ENCODE data around the gene DSC3.
"Not testable (repeated sequence)": the region's sequence is repeated elsewhere in the genome, so short reads cannot be mapped to it uniquely, and the experiment has no call there.

Gene DSC3

DNA sequence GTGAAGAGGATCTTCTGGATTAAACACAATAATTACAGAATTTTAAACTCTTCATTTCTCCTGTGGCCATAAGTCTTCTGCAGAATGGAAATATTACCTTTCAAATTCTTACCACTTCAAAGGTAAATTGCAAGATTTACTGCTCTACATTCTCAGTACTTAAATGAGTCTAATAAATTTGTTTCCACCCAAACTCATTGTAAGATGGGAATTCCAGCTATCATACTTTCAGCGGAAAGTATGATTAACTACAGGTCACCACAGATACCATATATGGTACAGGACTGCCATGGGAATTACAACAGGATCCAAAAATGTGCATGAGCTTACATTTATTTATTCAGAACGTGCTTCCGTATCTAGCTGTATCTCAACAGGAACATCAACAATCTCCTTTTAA, 3.1 kb downstream of the DSC3 start:
- Histone ChIP-seq H3K9me3 (ENCODE audit: insufficient read depth, low read length, severe bottlenecking) (peaks cover 5% of the 10 kb centered on the region), H3K4me1 (ENCODE audit: insufficient read depth, low read length) (no peaks in the 10 kb centered on the region), H4K20me1 (ENCODE audit: insufficient read depth, low read length) (no peaks in the 10 kb centered on the region), H3K4me2 (ENCODE audit: insufficient read depth, low read length) (no peak overlapping the region), H3K27me3 (ENCODE audit: insufficient read depth, low read length, poor library complexity) (no peaks in the 10 kb centered on the region), H3K9ac (ENCODE audit: low read depth, low read length) (no peak overlapping the region), H3K79me2 (ENCODE audit: insufficient read depth, low read length) (no peaks in the 10 kb centered on the region), H3K27ac (ENCODE audit: low read length) (no peak overlapping the region), H3K36me3 (ENCODE audit: insufficient read depth, low read length) (no peaks in the 10 kb centered on the region), H3K4me3 (ENCODE audit: low read depth in 1 of 2, low read length in 2 of 2) (no peak overlapping the region), H2AFZ (ENCODE audit: low read depth, low read length) (no peak overlapping the region)
- ATAC-seq (ENCODE audit: insufficient read depth, low read depth), result no peak
- TF ChIP-seq CTCF (IDR thresholded peaks at IDR 0.05; ENCODE audit: borderline replicate concordance, extremely low read depth, low read length, poor library complexity, severe bottlenecking), result no peak
- no peak for TF ChIP-seq EZH2 (IDR thresholded peaks at IDR 0.05; ENCODE audit: borderline replicate concordance, low read depth, low read length, severe bottlenecking)
- no peak for DNase-seq

DNA sequence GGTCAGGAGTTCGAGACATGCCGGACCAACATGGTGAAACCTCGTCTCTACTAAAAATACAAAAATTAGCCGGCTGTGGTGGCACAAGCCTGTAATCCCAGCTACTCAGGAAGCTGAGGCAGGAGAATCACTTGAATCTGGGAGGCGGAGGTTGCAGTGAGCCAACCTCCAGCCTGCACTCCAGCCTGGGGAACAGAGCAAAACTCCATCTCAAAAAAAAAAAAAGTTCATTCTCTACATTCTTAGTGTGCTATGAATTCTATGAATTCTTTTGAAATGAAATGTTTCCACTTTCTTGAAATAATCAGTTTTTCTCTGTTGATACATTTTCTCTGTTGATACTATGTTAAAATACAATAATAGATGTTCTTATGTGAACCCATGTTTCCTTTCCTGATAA, 4.9 kb downstream of the DSC3 start:
- H3K4me1 ChIP-seq (ENCODE audit: insufficient read depth, low read length); H3K79me2 ChIP-seq (ENCODE audit: insufficient read depth, low read length); H3K27me3 ChIP-seq (ENCODE audit: insufficient read depth, low read length, poor library complexity); H2AFZ ChIP-seq (ENCODE audit: low read depth, low read length); ATAC-seq (ENCODE audit: insufficient read depth, low read depth); H4K20me1 ChIP-seq (ENCODE audit: insufficient read depth, low read length); H3K4me2 ChIP-seq (ENCODE audit: insufficient read depth, low read length); H3K27ac ChIP-seq (ENCODE audit: low read length); H3K9ac ChIP-seq (ENCODE audit: low read depth, low read length); H3K9me3 ChIP-seq (ENCODE audit: insufficient read depth, low read length, severe bottlenecking); H3K4me3 ChIP-seq (ENCODE audit: low read depth in 1 of 2, low read length in 2 of 2); DNase-seq; H3K36me3 ChIP-seq (ENCODE audit: insufficient read depth, low read length): not testable (repeated sequence)

DNA sequence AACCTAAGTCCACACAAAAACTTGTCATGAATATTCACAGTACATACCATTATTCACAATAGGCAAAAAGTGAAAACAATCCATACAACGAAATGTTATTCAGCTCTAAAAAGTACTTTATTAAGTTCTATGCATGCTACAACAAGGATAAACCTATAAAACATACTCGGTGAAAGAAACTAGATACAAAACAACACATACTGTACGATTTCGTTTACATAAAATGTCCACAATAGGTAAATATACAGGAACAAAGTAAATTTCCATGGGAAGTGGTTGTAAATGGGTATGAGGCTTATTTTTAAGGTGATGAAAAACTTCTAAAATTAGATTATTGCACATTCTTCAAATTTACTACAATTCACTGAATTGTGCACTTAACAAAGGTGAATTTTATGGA, 8.0 kb downstream of the DSC3 start:
- DNase-seq (no peak), ATAC-seq (ENCODE audit: insufficient read depth, low read depth) (no peak)
- Histone ChIP-seq H3K4me2 (ENCODE audit: insufficient read depth, low read length) (no peak overlapping the region), H4K20me1 (ENCODE audit: insufficient read depth, low read length) (no peaks in the 10 kb centered on the region), H3K4me1 (ENCODE audit: insufficient read depth, low read length) (no peaks in the 10 kb centered on the region), H3K27me3 (ENCODE audit: insufficient read depth, low read length, poor library complexity) (no peaks in the 10 kb centered on the region), H3K9me3 (ENCODE audit: insufficient read depth, low read length, severe bottlenecking) (no peaks in the 10 kb centered on the region), H3K79me2 (ENCODE audit: insufficient read depth, low read length) (no peaks in the 10 kb centered on the region), H3K9ac (ENCODE audit: low read depth, low read length) (no peak overlapping the region), H2AFZ (ENCODE audit: low read depth, low read length) (no peak overlapping the region), H3K27ac (ENCODE audit: low read length) (no peak overlapping the region), H3K36me3 (ENCODE audit: insufficient read depth, low read length) (no peaks in the 10 kb centered on the region), H3K4me3 (ENCODE audit: low read depth in 1 of 2, low read length in 2 of 2) (no peak overlapping the region)
- TF ChIP-seq EZH2 (IDR thresholded peaks at IDR 0.05; ENCODE audit: borderline replicate concordance, low read depth, low read length, severe bottlenecking) (no peak), CTCF (IDR thresholded peaks at IDR 0.05; ENCODE audit: borderline replicate concordance, extremely low read depth, low read length, poor library complexity, severe bottlenecking) (no peak)

- no peak for DNase-seq
Measured at GRCh38 chr18:31030574-31031278, 11.8 kb downstream of the DSC3 start.

More at GRCh38 chr18:31030574-31031278, 11.8 kb downstream of the DSC3 start:
- Histone ChIP-seq H3K4me3 (ENCODE audit: low read depth in 1 of 2, low read length in 2 of 2) (no peak overlapping the region), H2AFZ (ENCODE audit: low read depth, low read length) (no peak overlapping the region), H4K20me1 (ENCODE audit: insufficient read depth, low read length) (no peaks in the 10 kb centered on the region), H3K27ac (ENCODE audit: low read length) (no peak overlapping the region), H3K9me3 (ENCODE audit: insufficient read depth, low read length, severe bottlenecking) (no peaks in the 10 kb centered on the region), H3K9ac (ENCODE audit: low read depth, low read length) (no peak overlapping the region), H3K79me2 (ENCODE audit: insufficient read depth, low read length) (no peaks in the 10 kb centered on the region), H3K4me1 (ENCODE audit: insufficient read depth, low read length) (no peaks in the 10 kb centered on the region), H3K36me3 (ENCODE audit: insufficient read depth, low read length) (no peaks in the 10 kb centered on the region), H3K27me3 (ENCODE audit: insufficient read depth, low read length, poor library complexity) (no peaks in the 10 kb centered on the region), H3K4me2 (ENCODE audit: insufficient read depth, low read length) (no peak overlapping the region)
- no peak for ATAC-seq (ENCODE audit: insufficient read depth, low read depth)
- TF ChIP-seq CTCF (IDR thresholded peaks at IDR 0.05; ENCODE audit: borderline replicate concordance, extremely low read depth, low read length, poor library complexity, severe bottlenecking), result no peak
- TF ChIP-seq EZH2 (IDR thresholded peaks at IDR 0.05; ENCODE audit: borderline replicate concordance, low read depth, low read length, severe bottlenecking), result no peak

Measured in DND-41 (cell line).